ENCODE measurements around the gene PHYHD1. TPM values are rescaled to one million over a fixed set of nuclear protein-coding genes. Genes with fewer than 3 reads are reported as not detected.

The PHYHD1 gene
- total and polyA plus RNA-seq, 7 experiments from 2014 or later: 1.1 to 5.1 (median 3.1) TPM

- ATAC-seq: peak; percentile 62
- Mint-ChIP-seq H3K4me3 (peak overlapping the region in 9 of 10 donors; percentile 32 to 77 (median 64)), H3K36me3 (peaks cover 0 to 13% (median 3%) of the 10 kb centered on the region in 5 donors), H3K9me3 (peaks cover 0 to 2% (median 0%) of the 10 kb centered on the region in 11 donors), H3K4me1 (peaks cover 10 to 27% (median 15%) of the 10 kb centered on the region in 7 donors), H3K27me3 (peaks cover 0 to 3% (median 0%) of the 10 kb centered on the region in 5 donors), H3K27ac (peak overlapping the region in 6 of 9 donors; percentile 14 to 83 (median 62))
- H3K36me3 ChIP-seq (ENCODE audit: control insufficient read depth in 2 of 3, insufficient read depth in 3 of 3, low read length in 3 of 3): peaks cover 0 to 15% (median 5%) of the 10 kb centered on the region in 3 experiments
- peak in 1 of 9 donors; percentile 15 for DNase-seq
- ChIA-PET CTCF (interaction anchor here (1.3 kb wide), 1 partner anchor 62 kb away, joined by 3 read pairs; no protein-coding TSS in a partner anchor), POLR2A (interaction anchor here (1.1 to 3.1 kb wide), 4 partner anchors 20 to 238 kb away, joined by 3 to 14 read pairs (median 3); no protein-coding TSS in a partner anchor)
- intact Hi-C loops (cut with micrococcal nuclease): loop anchor here in 1 of 2 donors (1.0 kb wide), 1 partner anchor 40 kb away; the partner anchor contains the start of gene LRRC8A
- peak overlapping the region; percentile 35 for H3K4me3 ChIP-seq (ENCODE audit: low read length)
- H3K9me3 ChIP-seq (ENCODE audit: control insufficient read depth in 2 of 3, low read length in 3 of 3): no peaks in the 10 kb centered on the region
- H3K27ac ChIP-seq (ENCODE audit: low read depth, low read length): peak overlapping the region; percentile 47
- H3K27me3 ChIP-seq (ENCODE audit: control insufficient read depth in 2 of 2, insufficient read depth in 2 of 2, low read length in 2 of 2): no peaks in the 10 kb centered on the region
- H3K4me1 ChIP-seq (ENCODE audit: control insufficient read depth in 2 of 2, insufficient read depth in 2 of 2, low read length in 2 of 2): peaks cover 0 to 6% of the 10 kb centered on the region in 2 donors
These were observed 1.3 kb downstream of the PHYHD1 start for GRCh38 chr9:128921881-128922763.

GRCh38 chr9:128923493-128923883 lies 2.7 kb downstream of the PHYHD1 start:
- ChIA-PET CTCF (interaction anchor here (0.7 to 1.3 kb wide), 3 partner anchors 58 to 547 kb away, joined by 3 to 6 read pairs (median 3); no protein-coding TSS in a partner anchor), POLR2A (interaction anchor here (0.7 to 1.0 kb wide), 4 partner anchors 39 to 762 kb away, joined by 3 to 5 read pairs (median 4); partner anchors contain the start of gene KYAT1)
- no peaks in the 10 kb centered on the region for H3K27me3 ChIP-seq (ENCODE audit: control insufficient read depth in 2 of 2, insufficient read depth in 2 of 2, low read length in 2 of 2)
- DNase-seq (no peak), ATAC-seq (no peak)
- Mint-ChIP-seq H3K4me3 (peak overlapping the region in 2 of 10 donors; percentile 13 to 68), H3K4me1 (peaks cover 17 to 37% (median 26%) of the 10 kb centered on the region in 7 donors), H3K27me3 (peaks cover 0 to 3% (median 0%) of the 10 kb centered on the region in 5 donors), H3K27ac (peak overlapping the region in 2 of 9 donors; percentile 21 to 63), H3K9me3 (peaks cover 0 to 2% (median 0%) of the 10 kb centered on the region in 11 donors), H3K36me3 (peaks cover 0 to 3% (median 0%) of the 10 kb centered on the region in 5 donors)
- H3K27ac ChIP-seq (ENCODE audit: low read depth, low read length): no peak overlapping the region
- peaks cover 0 to 3% (median 0%) of the 10 kb centered on the region in 3 experiments for H3K36me3 ChIP-seq (ENCODE audit: control insufficient read depth in 2 of 3, insufficient read depth in 3 of 3, low read length in 3 of 3)
- peaks cover 3 to 12% of the 10 kb centered on the region in 2 donors for H3K4me1 ChIP-seq (ENCODE audit: control insufficient read depth in 2 of 2, insufficient read depth in 2 of 2, low read length in 2 of 2)
- no peak overlapping the region for H3K4me3 ChIP-seq (ENCODE audit: low read length)
- H3K9me3 ChIP-seq (ENCODE audit: control insufficient read depth in 2 of 3, low read length in 3 of 3): no peaks in the 10 kb centered on the region
- intact Hi-C loops (cut with micrococcal nuclease): no loop called here

GRCh38 chr9:128927731-128928411 lies 7.1 kb downstream of the PHYHD1 start:
- Mint-ChIP-seq H3K4me3 (peak overlapping the region in 3 of 10 donors; percentile 11 to 47 (median 39)), H3K9me3 (peaks cover 0 to 2% (median 0%) of the 10 kb centered on the region in 11 donors), H3K36me3 (peaks cover 0 to 2% (median 0%) of the 10 kb centered on the region in 5 donors), H3K4me1 (peaks cover 12 to 22% (median 19%) of the 10 kb centered on the region in 7 donors), H3K27ac (peak overlapping the region in 8 of 9 donors; percentile 1 to 76 (median 50)), H3K27me3 (peaks cover 0 to 3% (median 0%) of the 10 kb centered on the region in 5 donors)
- Histone ChIP-seq H3K36me3 (ENCODE audit: control insufficient read depth in 2 of 3, insufficient read depth in 3 of 3, low read length in 3 of 3) (no peaks in the 10 kb centered on the region), H3K27me3 (ENCODE audit: control insufficient read depth in 2 of 2, insufficient read depth in 2 of 2, low read length in 2 of 2) (no peaks in the 10 kb centered on the region), H3K4me1 (ENCODE audit: control insufficient read depth in 2 of 2, insufficient read depth in 2 of 2, low read length in 2 of 2) (peaks cover 3 to 6% of the 10 kb centered on the region in 2 donors), H3K4me3 (ENCODE audit: low read length) (no peak overlapping the region), H3K9me3 (ENCODE audit: control insufficient read depth in 2 of 3, low read length in 3 of 3) (no peaks in the 10 kb centered on the region), H3K27ac (ENCODE audit: low read depth, low read length) (no peak overlapping the region)
- POLR2A ChIA-PET: interaction anchor here (0.6 to 4.2 kb wide), 8 partner anchors 11 to 65 kb away, joined by 3 to 17 read pairs (median 3); no protein-coding TSS in a partner anchor
- peak; percentile 77 for ATAC-seq
- intact Hi-C loops (cut with micrococcal nuclease): loop anchor here (1.0 to 5.0 kb wide), 6 partner anchors 26 to 279 kb away; partner anchors contain the start of genes LRRC8A (in 2 of the 2), ENDOG (in 1 of the 2) and KYAT1 (in 1 of the 2)
- CTCF ChIA-PET: interaction anchor here (0.5 to 8.0 kb wide), 21 partner anchors 8 to 525 kb away, joined by 3 to 113 read pairs (median 4); partner anchors contain the start of genes ENDOG, KYAT1 and SPOUT1
- peak; percentile 24 to 69 (median 46) for DNase-seq

- ChIA-PET POLR2A (interaction anchor here (0.7 to 4.2 kb wide), 5 partner anchors 26 to 66 kb away, joined by 3 to 17 read pairs (median 3); no protein-coding TSS in a partner anchor), CTCF (interaction anchor here (0.5 to 8.0 kb wide), 23 partner anchors 8 to 526 kb away, joined by 3 to 113 read pairs (median 4); partner anchors contain the start of genes ENDOG, KYAT1 and SPOUT1)
- peaks cover 0 to 3% (median 0%) of the 10 kb centered on the region in 5 donors for H3K27me3 Mint-ChIP-seq
- H3K4me1 Mint-ChIP-seq: peaks cover 12 to 21% (median 17%) of the 10 kb centered on the region in 7 donors
- Histone ChIP-seq H3K9me3 (ENCODE audit: control insufficient read depth in 2 of 3, low read length in 3 of 3) (no peaks in the 10 kb centered on the region), H3K4me3 (ENCODE audit: low read length) (no peak overlapping the region), H3K27ac (ENCODE audit: low read depth, low read length) (no peak overlapping the region), H3K36me3 (ENCODE audit: control insufficient read depth in 2 of 3, insufficient read depth in 3 of 3, low read length in 3 of 3) (no peaks in the 10 kb centered on the region), H3K27me3 (ENCODE audit: control insufficient read depth in 2 of 2, insufficient read depth in 2 of 2, low read length in 2 of 2) (no peaks in the 10 kb centered on the region), H3K4me1 (ENCODE audit: control insufficient read depth in 2 of 2, insufficient read depth in 2 of 2, low read length in 2 of 2) (peaks cover 3 to 6% of the 10 kb centered on the region in 2 donors)
- DNase-seq: no peak
- peaks cover 0 to 2% (median 0%) of the 10 kb centered on the region in 11 donors for H3K9me3 Mint-ChIP-seq
- H3K27ac Mint-ChIP-seq: no peak overlapping the region
- no peak overlapping the region for H3K4me3 Mint-ChIP-seq
- peaks cover 0 to 2% (median 0%) of the 10 kb centered on the region in 5 donors for H3K36me3 Mint-ChIP-seq
- intact Hi-C loops (cut with micrococcal nuclease): loop anchor here (1.0 to 5.0 kb wide), 6 partner anchors 26 to 280 kb away; partner anchors contain the start of genes LRRC8A (in 2 of the 2), ENDOG (in 1 of the 2) and KYAT1 (in 1 of the 2)
- ATAC-seq: no peak
These were observed 7.8 kb downstream of the PHYHD1 start for GRCh38 chr9:128928624-128929023.

GRCh38 chr9:128929560-128929959 lies 8.8 kb downstream of the PHYHD1 start:
- Histone ChIP-seq H3K27me3 (ENCODE audit: control insufficient read depth in 2 of 2, insufficient read depth in 2 of 2, low read length in 2 of 2) (no peaks in the 10 kb centered on the region), H3K36me3 (ENCODE audit: control insufficient read depth in 2 of 3, insufficient read depth in 3 of 3, low read length in 3 of 3) (no peaks in the 10 kb centered on the region), H3K9me3 (ENCODE audit: control insufficient read depth in 2 of 3, low read length in 3 of 3) (no peaks in the 10 kb centered on the region), H3K4me3 (ENCODE audit: low read length) (no peak overlapping the region), H3K4me1 (ENCODE audit: control insufficient read depth in 2 of 2, insufficient read depth in 2 of 2, low read length in 2 of 2) (peaks cover 3 to 6% of the 10 kb centered on the region in 2 donors), H3K27ac (ENCODE audit: low read depth, low read length) (no peak overlapping the region)
- DNase-seq: no peak
- H3K27ac Mint-ChIP-seq: no peak overlapping the region
- ChIA-PET CTCF (interaction anchor here (0.7 to 8.0 kb wide), 7 partner anchors 40 to 280 kb away, joined by 3 to 113 read pairs (median 4); partner anchors contain the start of genes ENDOG, KYAT1 and LRRC8A), POLR2A (interaction anchor here (4.2 kb wide), 1 partner anchor 67 kb away, joined by 17 read pairs; no protein-coding TSS in a partner anchor)
- peaks cover 12 to 21% (median 16%) of the 10 kb centered on the region in 7 donors for H3K4me1 Mint-ChIP-seq
- intact Hi-C loops (cut with micrococcal nuclease): loop anchor here in 1 of 2 donors (2.0 to 5.0 kb wide), 2 partner anchors 47 to 281 kb away; partner anchors contain the start of genes KYAT1 and LRRC8A
- H3K27me3 Mint-ChIP-seq: peaks cover 0 to 3% (median 0%) of the 10 kb centered on the region in 5 donors
- H3K36me3 Mint-ChIP-seq: peaks cover 0 to 2% (median 0%) of the 10 kb centered on the region in 5 donors
- no peak for ATAC-seq
- no peak overlapping the region for H3K4me3 Mint-ChIP-seq
- peaks cover 0 to 2% (median 0%) of the 10 kb centered on the region in 11 donors for H3K9me3 Mint-ChIP-seq
